Measurements from ENCODE around the gene CEACAM19. TPM values are rescaled to one million over a fixed set of nuclear protein-coding genes. Genes with fewer than 3 reads are reported as not detected.

The CEACAM19 gene
- total RNA-seq, 2 experiments from 2014 or later = 0.31 to 0.57 TPM

Small RNAs within 50 kb of the gene (microRNA-seq; reads per million reads assigned to microRNA genes)
- gene MIR4531 (ENCODE audit: borderline microRNAs expressed, borderline number of aligned reads, borderline replicate concordance) = not detected

Other genes with a start within 250 kb of the CEACAM19 start
- gene ZNF229, start 223.0 kb upstream of the CEACAM19 start, total RNA-seq = under 1 TPM; 0.05 TPM
- gene ZNF180, start 171.0 kb upstream of the CEACAM19 start, total RNA-seq = 1 to 10 TPM; 4.3 to 5.4 TPM
- not detected for gene CEACAM20, start 141.8 kb upstream of the CEACAM19 start, total RNA-seq
- not detected for gene IGSF23, start 57.9 kb upstream of the CEACAM19 start, total RNA-seq
- gene PVR, start 27.6 kb upstream of the CEACAM19 start, total RNA-seq = 1 to 10 TPM; 6.5 to 7.4 TPM
- gene CEACAM16, start 27.7 kb downstream of the CEACAM19 start, total RNA-seq = not detected
- 10 to 100 TPM; 75.0 to 79.6 TPM for gene BCL3, start 77.2 kb downstream of the CEACAM19 start, total RNA-seq
- not detected for gene CBLC, start 106.4 kb downstream of the CEACAM19 start, total RNA-seq
- not detected for gene BCAM, start 137.6 kb downstream of the CEACAM19 start, total RNA-seq
- 1 to 10 TPM in 1 of 2 experiments, under 1 TPM in 1; 0.71 to 1.9 TPM for gene NECTIN2, start 174.8 kb downstream of the CEACAM19 start, total RNA-seq
- 10 to 100 TPM; 86.4 to 87.1 TPM for gene TOMM40, start 219.8 kb downstream of the CEACAM19 start, total RNA-seq
- gene APOE, start 234.3 kb downstream of the CEACAM19 start, total RNA-seq = under 1 TPM; 0.44 to 0.48 TPM
- gene APOC1, start 243.1 kb downstream of the CEACAM19 start, total RNA-seq = 1 to 10 TPM; 1.4 to 2.2 TPM